Activated naive CD4-positive, alpha-beta T cell (primary cell): ENCODE data around the gene RANBP3L.
A peak's percentile ranks its signal among the peaks of the same experiment; 100 is the strongest.

ENCODE experiments used
- DNase-seq, 4 experiments: peaks; one replicate each; lab custom pipeline; 2025; lab: John Stamatoyannopoulos, UW

The RANBP3L gene

GRCh38 chr5:36243653-36244052 lies 58.0 kb downstream of the RANBP3L start:
- no peak for DNase-seq

DNA sequence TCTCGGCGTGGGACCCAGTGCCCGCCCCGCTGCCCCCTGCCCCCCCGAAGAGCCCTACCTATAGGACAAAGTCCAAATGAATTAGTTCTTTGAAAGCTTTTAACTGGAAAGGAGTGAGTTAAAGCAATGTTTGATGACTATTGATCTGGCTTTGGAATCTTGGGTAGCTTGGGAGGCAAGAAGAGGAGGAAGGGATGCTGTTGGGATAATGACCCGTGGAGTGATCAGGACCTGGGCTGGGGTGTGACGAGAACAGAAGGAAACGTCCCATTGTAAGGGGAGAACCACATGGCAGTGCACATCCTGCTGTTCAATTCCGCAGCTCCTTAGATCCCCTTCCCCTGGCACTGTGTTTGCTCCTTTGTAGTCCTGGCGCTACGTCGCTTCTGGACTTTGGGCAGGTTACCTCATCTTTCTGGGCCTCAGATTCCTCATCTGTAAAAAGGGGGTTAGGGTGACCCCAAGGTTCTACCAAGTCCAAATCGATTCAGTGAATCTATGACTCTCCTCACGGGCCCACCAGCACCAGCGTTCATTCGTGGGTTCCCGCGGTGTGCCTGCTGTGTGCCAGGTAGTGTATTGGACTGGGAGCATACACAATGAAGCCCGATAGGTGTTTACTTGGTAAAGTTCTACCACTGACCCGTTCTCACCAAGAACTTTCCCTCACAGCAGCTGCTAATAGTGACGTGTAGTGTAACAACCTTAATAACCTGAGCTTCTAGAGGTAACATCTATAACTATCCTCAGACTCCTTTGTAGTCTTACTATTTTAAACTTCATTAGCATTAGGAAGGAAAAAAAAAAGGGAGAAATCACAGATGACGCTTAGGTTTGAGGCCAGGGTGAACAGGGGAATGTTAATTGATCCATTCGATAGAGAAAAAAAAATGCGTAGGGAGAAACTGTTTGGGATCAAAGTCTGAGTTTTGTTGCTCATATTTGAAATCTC lies 58.9 kb downstream of the RANBP3L start:
- no peak for DNase-seq

DNA sequence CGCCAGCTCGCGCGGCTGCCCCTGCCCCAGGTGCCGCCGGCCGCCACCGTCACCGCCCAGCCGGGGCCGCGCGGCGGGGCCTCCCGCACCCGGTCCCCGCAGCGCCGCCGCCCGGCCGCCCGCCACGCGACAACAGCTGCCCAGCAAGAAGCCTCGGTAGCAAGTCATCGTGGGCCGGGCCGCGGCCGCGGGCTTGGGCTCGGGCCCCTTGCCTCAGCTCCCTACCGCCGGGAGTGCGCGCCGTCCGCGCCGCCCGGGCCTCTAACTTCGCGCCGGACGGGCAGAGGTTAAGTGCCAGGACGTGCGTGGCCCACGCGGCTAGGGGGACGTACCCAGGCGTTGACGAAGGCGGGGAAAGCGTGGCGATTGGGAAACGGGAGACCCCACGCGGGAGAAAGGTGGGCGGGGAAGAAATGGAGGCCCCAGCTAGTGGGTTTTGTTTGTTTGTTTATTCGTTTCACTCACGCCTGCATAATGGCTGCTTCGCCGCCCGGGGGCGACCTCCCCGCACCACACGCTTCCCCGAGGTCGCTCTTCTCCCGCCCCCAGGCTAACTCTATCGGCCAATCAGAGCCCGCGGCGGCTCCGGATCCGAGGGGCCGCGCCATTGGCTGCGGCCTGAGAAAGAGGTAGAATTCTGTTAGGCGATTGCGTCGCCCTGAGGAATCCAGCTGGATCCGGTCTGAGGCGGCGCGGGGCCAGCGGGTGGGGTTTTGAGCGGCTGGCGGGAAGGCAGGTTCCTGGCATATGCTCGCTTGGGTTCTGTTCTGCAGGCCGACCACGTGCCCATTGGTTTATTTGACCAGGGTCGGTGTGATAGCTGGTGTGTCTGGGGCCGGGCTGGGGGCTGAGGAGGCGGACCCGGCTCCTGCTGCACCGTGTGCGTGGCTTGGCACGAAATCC lies 59.8 kb downstream of the RANBP3L start, which contains the start of gene NADK2:
NADK2 (minus strand) TSS at position 295 of the 903 bp plus-strand sequence; CDS start at position 168, 127 bp downstream.
- peak; percentile 82 to 99 (median 92) for DNase-seq

DNA sequence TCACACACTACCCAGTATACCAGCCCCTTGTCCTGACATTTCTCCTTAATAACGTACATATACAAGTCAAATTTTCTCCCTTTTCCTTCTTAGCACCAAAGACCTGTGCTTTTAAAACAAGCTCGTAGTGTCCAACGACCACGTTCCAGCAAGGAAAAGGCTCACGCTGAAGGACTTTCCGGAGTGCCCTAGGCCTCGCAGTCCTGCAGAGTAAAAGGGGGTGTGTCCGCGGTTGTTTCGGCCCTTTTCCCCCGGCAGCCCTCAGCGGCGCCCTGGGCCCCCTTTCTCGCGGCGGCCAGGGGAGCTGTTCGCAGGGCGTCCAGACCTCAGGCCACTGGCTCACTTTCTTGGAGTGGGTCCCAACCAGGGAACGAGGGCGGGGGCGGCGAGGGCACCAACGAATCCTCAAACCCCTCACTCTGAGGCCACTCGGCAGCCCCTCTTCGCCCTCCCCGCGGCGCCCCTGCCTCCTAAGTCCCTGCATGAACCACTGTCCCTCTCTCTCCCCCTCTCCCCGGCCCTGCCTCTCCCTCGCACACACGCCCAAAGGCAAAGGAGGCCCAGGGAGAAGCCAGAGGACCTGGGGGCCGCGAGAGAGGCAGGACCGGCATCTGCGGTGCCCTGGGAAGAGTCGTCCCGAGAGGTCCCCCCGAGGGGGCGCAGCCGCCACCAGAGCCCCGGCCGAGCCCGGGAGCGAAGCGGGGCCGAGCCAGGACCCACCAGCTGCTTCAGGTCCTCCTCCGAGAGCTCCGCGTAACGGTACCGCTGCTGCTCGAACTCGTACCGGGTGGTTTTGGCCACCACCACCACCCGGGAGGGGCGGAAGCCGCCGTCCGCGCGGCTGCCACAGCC lies 60.7 kb downstream of the RANBP3L start:
- DNase-seq, result peak; percentile 15 to 33 (median 31)

- DNase-seq, result no peak
Measured at GRCh38 chr5:36239370-36240293, 62.1 kb downstream of the RANBP3L start.

DNA sequence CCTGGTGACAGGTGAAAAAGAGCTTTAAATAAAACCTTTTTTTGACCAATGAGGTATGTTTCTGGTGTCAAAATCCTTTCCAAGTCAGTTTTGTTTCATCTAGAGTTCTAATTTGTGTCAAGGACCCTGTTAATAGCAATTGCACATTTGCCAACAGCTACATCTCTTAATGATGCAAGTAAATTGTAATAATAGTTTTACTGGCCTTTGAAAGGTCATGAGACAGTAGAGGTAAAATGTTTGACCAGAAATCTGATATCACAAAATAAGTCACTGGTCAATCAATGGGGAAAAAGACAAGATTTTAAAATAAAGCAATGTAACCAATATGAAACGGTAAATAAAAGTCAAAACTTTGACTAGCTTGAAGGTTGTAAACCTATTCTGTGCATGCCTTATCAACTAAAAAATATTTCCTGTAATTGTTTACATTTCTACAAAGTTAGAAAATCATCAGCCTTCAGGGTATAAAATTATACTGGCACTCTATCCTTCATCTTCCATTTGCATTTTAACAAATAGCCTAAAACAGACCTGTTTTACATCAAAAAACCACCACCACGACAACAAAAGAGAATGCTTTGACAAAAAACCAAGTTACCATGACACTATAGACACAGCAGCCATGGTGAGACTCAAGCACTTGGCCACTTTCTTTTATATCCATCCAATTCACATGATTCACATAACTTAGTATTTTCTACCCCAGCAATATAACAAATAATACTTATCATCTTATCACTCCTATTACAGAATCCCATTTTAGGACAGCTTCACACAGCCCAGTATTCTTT lies 63.0 kb downstream of the RANBP3L start:
- DNase-seq, result no peak

DNA sequence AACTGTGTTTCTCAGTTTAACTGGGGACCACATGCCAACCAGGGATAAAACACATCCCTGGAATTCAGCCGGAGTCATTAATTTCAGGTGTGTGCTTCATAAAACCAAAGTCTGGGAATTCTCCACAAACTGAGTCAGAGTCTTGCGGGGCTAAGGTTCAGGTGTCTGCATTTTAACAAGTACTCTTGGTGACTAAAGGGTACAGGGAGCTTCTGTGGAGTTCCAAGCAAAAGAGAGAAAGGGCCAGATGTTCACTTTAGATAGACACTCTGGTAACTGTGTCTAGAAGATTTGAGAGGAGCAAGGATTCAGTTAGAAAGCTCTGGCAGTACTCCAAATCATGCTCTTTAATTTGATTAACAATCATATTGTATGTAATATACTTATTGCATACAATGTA lies 64.0 kb downstream of the RANBP3L start:
- no peak for DNase-seq

DNA sequence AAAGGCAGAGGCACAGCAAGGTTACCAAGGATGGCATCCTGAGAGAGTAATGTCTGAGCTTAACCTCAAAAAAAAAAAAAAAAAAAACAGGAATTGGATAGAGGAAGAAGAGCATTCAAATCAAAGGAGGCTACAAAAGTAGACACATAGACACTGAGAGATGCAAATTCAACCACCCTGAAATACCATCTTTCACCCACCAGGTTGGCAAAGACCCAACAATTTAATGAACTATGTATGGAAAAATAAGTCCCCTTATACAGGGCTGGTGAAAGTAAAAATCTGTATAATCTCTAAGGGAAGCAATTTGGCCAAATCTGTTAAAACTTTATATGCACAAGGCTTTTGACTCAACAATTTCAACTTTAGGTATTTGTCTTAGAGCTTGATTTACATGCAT lies 64.9 kb downstream of the RANBP3L start:
- no peak for DNase-seq

DNA sequence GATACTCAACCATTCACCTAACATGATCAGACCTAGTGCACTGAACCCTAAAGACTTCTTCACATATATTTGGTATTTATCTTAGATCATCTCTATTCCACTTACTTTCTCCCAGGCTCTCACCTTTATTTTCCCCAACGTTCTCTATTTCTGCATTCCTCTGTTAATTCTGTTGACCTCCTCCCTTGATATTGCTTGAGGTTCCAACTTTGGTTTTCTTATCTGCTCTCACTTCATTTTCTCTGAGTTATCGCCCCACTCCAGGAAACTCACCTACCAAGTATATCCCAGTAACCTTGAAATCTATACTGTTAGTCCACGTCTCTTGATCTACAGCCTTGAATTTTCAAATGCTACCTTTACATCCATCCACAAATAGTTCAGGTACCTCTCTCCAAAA lies 69.2 kb downstream of the RANBP3L start:
- no peak for DNase-seq

- DNase-seq, result no peak
Measured at GRCh38 chr5:36230151-36230790, 71.4 kb downstream of the RANBP3L start.

GRCh38 chr5:36228505-36228904 lies 73.2 kb downstream of the RANBP3L start:
- DNase-seq, result no peak

- DNase-seq, result no peak
Measured at GRCh38 chr5:36227046-36227445, 74.7 kb downstream of the RANBP3L start.

GRCh38 chr5:36222620-36223019 lies 79.1 kb downstream of the RANBP3L start:
- DNase-seq, result no peak

DNA sequence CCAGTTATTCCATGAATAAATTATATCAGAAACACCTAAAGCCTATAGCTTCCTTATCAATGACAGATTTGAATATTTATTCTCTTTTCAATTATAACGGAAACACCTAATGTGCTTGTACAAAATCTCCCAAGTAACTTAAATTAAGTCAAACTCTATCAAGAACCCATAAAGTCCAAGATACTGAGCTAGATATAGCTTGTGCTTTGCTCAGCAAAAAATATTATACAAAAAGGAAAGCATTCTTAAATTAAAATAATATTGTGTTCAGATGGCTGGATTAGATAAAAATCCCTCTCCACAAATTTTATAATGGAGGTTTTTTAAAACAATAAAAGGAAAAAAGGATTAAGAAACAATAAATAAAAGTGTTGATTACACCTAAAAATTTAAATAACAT lies 83.7 kb downstream of the RANBP3L start:
- no peak for DNase-seq

DNA sequence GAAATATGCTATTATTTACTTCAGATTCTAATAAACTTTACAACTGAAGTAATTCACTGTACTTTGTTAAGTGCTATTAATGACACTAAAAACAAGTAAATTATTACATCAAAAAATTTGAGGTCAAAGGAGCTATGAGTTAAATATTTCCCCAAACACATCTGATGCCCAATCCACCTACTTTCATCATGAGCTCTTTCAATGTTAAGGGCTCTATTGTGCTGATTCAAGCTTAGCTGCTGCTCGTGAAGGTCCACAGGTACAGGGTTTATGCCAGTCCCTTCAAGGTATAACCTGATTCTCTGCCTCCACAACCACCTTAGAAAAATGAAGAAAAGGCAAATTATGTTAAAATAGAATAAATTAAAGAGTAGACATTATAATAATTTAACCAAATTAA lies 84.1 kb downstream of the RANBP3L start:
- no peak for DNase-seq

GRCh38 chr5:36215910-36216309 lies 85.8 kb downstream of the RANBP3L start:
- DNase-seq, result no peak

DNA sequence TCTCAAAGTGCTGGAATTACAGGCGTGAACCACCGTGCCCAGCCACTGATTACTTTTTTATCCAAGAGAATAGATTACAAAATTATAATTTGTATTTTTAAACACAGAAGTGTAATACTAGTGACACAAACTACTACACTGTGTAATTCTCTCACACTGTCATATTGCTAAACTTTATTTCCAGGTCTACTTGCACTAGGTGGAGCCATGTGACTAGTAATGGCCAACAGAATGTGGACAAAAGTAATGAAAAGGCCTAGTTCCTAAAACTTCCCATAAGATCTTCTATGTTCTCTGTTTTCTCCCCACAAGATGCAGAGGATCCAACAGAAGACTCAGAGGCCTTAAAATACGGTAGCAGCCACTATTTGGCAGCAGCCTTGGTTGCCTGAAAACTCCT lies 87.3 kb downstream of the RANBP3L start:
- no peak for DNase-seq

GRCh38 chr5:36209664-36210063 lies 92.0 kb downstream of the RANBP3L start:
- no peak for DNase-seq

GRCh38 chr5:36208786-36209185 lies 92.9 kb downstream of the RANBP3L start:
- no peak for DNase-seq
